ENCODE results near the gene GSE1. TPM values are rescaled to one million over a fixed set of nuclear protein-coding genes. Genes with fewer than 3 reads are reported as not detected.

The GSE1 gene
- total RNA-seq, 2 experiments from 2014 or later: 15.3 to 16.0 TPM

GRCh38 chr16:85643631-85644030 lies 30.5 kb downstream of the GSE1 start:
- no peaks in the 10 kb centered on the region for H3K9me3 Mint-ChIP-seq
- ChIA-PET POLR2A (no interaction called here), CTCF (no interaction called here)
- DNase-seq: no peak
- no peak overlapping the region for H3K27ac Mint-ChIP-seq
- intact Hi-C loops (cut with micrococcal nuclease): no loop called here
- H3K36me3 Mint-ChIP-seq: no peaks in the 10 kb centered on the region
- H3K4me3 Mint-ChIP-seq: no peak overlapping the region
- H3K27me3 Mint-ChIP-seq: no peaks in the 10 kb centered on the region
- peaks cover 5% of the 10 kb centered on the region for H3K4me1 Mint-ChIP-seq (ENCODE audit: low read depth)

GRCh38 chr16:85644093-85644712 lies 31.1 kb downstream of the GSE1 start:
- no peaks in the 10 kb centered on the region for H3K36me3 Mint-ChIP-seq
- no peak overlapping the region for H3K4me3 Mint-ChIP-seq
- H3K4me1 Mint-ChIP-seq (ENCODE audit: low read depth): peaks cover 10% of the 10 kb centered on the region
- no peak overlapping the region for H3K27ac Mint-ChIP-seq
- CTCF ChIA-PET: no interaction called here
- H3K27me3 Mint-ChIP-seq: no peaks in the 10 kb centered on the region
- DNase-seq: no peak
- intact Hi-C loops (cut with micrococcal nuclease): no loop called here
- no peaks in the 10 kb centered on the region for H3K9me3 Mint-ChIP-seq
- POLR2A ChIA-PET: no interaction called here

- POLR2A ChIA-PET: no interaction called here
- no peaks in the 10 kb centered on the region for H3K9me3 Mint-ChIP-seq
- no peak overlapping the region for H3K27ac Mint-ChIP-seq
These were observed 32.0 kb downstream of the GSE1 start for GRCh38 chr16:85645021-85645589.

GRCh38 chr16:85646358-85646907 lies 33.3 kb downstream of the GSE1 start:
- Mint-ChIP-seq H3K4me1 (ENCODE audit: low read depth) (peaks cover 10% of the 10 kb centered on the region), H3K36me3 (no peaks in the 10 kb centered on the region), H3K27ac (no peak overlapping the region), H3K4me3 (no peak overlapping the region), H3K9me3 (no peaks in the 10 kb centered on the region), H3K27me3 (no peaks in the 10 kb centered on the region)
- ChIA-PET POLR2A (no interaction called here), CTCF (no interaction called here)
- intact Hi-C loops (cut with micrococcal nuclease): no loop called here
- DNase-seq: no peak

More at GRCh38 chr16:85645021-85645589, 32.0 kb downstream of the GSE1 start:
- DNase-seq: no peak
- no peak overlapping the region for H3K4me3 Mint-ChIP-seq
- intact Hi-C loops (cut with micrococcal nuclease): no loop called here
- H3K36me3 Mint-ChIP-seq: no peaks in the 10 kb centered on the region
- CTCF ChIA-PET: no interaction called here
- H3K4me1 Mint-ChIP-seq (ENCODE audit: low read depth): peaks cover 10% of the 10 kb centered on the region
- H3K27me3 Mint-ChIP-seq: no peaks in the 10 kb centered on the region

GRCh38 chr16:85646976-85647375 lies 33.9 kb downstream of the GSE1 start:
- ChIA-PET CTCF (no interaction called here), POLR2A (no interaction called here)
- intact Hi-C loops (cut with micrococcal nuclease): no loop called here
- no peak for DNase-seq
- Mint-ChIP-seq H3K4me1 (ENCODE audit: low read depth) (peaks cover 10% of the 10 kb centered on the region), H3K9me3 (no peaks in the 10 kb centered on the region), H3K4me3 (no peak overlapping the region), H3K36me3 (no peaks in the 10 kb centered on the region), H3K27me3 (no peaks in the 10 kb centered on the region), H3K27ac (no peak overlapping the region)

GRCh38 chr16:85648070-85648714 lies 35.1 kb downstream of the GSE1 start:
- no peak overlapping the region for H3K4me3 Mint-ChIP-seq
- ChIA-PET CTCF (interaction anchor here (1.1 kb wide), 1 partner anchor 68 kb away, joined by 3 read pairs; no protein-coding TSS in a partner anchor), POLR2A (no interaction called here)
- H3K36me3 Mint-ChIP-seq: no peaks in the 10 kb centered on the region
- peaks cover 10% of the 10 kb centered on the region for H3K4me1 Mint-ChIP-seq (ENCODE audit: low read depth)
- H3K9me3 Mint-ChIP-seq: no peaks in the 10 kb centered on the region
- H3K27ac Mint-ChIP-seq: no peak overlapping the region
- intact Hi-C loops (cut with micrococcal nuclease): no loop called here
- no peak for DNase-seq
- H3K27me3 Mint-ChIP-seq: no peaks in the 10 kb centered on the region

- ChIA-PET POLR2A (no interaction called here), CTCF (interaction anchor here (1.1 kb wide), 1 partner anchor 67 kb away, joined by 3 read pairs; no protein-coding TSS in a partner anchor)
- H3K36me3 Mint-ChIP-seq: no peaks in the 10 kb centered on the region
- intact Hi-C loops (cut with micrococcal nuclease): no loop called here
- no peaks in the 10 kb centered on the region for H3K9me3 Mint-ChIP-seq
- DNase-seq: peak; percentile 52
- H3K4me1 Mint-ChIP-seq (ENCODE audit: low read depth): peaks cover 10% of the 10 kb centered on the region
- no peaks in the 10 kb centered on the region for H3K27me3 Mint-ChIP-seq
- H3K4me3 Mint-ChIP-seq: no peak overlapping the region
- H3K27ac Mint-ChIP-seq: no peak overlapping the region
These were observed 35.7 kb downstream of the GSE1 start for GRCh38 chr16:85648805-85649204.

- no peak overlapping the region for H3K27ac Mint-ChIP-seq
These were observed 36.5 kb downstream of the GSE1 start for GRCh38 chr16:85649411-85650134.

GRCh38 chr16:85650135-85650843 lies 37.2 kb downstream of the GSE1 start:
- H3K36me3 Mint-ChIP-seq: no peaks in the 10 kb centered on the region
- H3K4me1 Mint-ChIP-seq (ENCODE audit: low read depth): peaks cover 5% of the 10 kb centered on the region
- no peak overlapping the region for H3K4me3 Mint-ChIP-seq
- no peaks in the 10 kb centered on the region for H3K27me3 Mint-ChIP-seq
- CTCF ChIA-PET: interaction anchor here (0.8 to 2.3 kb wide), 2 partner anchors 10 to 34 kb away, joined by 3 to 6 read pairs; no protein-coding TSS in a partner anchor
- intact Hi-C loops (cut with micrococcal nuclease): no loop called here
- POLR2A ChIA-PET: no interaction called here
- no peak overlapping the region for H3K27ac Mint-ChIP-seq
- H3K9me3 Mint-ChIP-seq: no peaks in the 10 kb centered on the region
- DNase-seq: no peak

More at GRCh38 chr16:85649411-85650134, 36.5 kb downstream of the GSE1 start:
- H3K27me3 Mint-ChIP-seq: no peaks in the 10 kb centered on the region
- no peak overlapping the region for H3K4me3 Mint-ChIP-seq
- no peaks in the 10 kb centered on the region for H3K9me3 Mint-ChIP-seq
- peaks cover 8% of the 10 kb centered on the region for H3K4me1 Mint-ChIP-seq (ENCODE audit: low read depth)
- CTCF ChIA-PET: interaction anchor here (1.1 to 2.3 kb wide), 2 partner anchors 33 to 67 kb away, joined by 3 to 6 read pairs; no protein-coding TSS in a partner anchor
- no peak for DNase-seq
- H3K36me3 Mint-ChIP-seq: no peaks in the 10 kb centered on the region
- intact Hi-C loops (cut with micrococcal nuclease): no loop called here
- POLR2A ChIA-PET: no interaction called here

- Mint-ChIP-seq H3K27me3 (no peaks in the 10 kb centered on the region), H3K4me3 (no peak overlapping the region), H3K4me1 (ENCODE audit: low read depth) (peaks cover 5% of the 10 kb centered on the region), H3K27ac (no peak overlapping the region), H3K36me3 (peaks cover 4% of the 10 kb centered on the region), H3K9me3 (no peaks in the 10 kb centered on the region)
- no peak for DNase-seq
- CTCF ChIA-PET: interaction anchor here (0.8 to 2.3 kb wide), 2 partner anchors 9 to 35 kb away, joined by 3 to 6 read pairs; no protein-coding TSS in a partner anchor
- POLR2A ChIA-PET: no interaction called here
- intact Hi-C loops (cut with micrococcal nuclease): no loop called here
These were observed 37.9 kb downstream of the GSE1 start for GRCh38 chr16:85650844-85651628.
